ENCODE data around the gene GAB2.

DNA sequence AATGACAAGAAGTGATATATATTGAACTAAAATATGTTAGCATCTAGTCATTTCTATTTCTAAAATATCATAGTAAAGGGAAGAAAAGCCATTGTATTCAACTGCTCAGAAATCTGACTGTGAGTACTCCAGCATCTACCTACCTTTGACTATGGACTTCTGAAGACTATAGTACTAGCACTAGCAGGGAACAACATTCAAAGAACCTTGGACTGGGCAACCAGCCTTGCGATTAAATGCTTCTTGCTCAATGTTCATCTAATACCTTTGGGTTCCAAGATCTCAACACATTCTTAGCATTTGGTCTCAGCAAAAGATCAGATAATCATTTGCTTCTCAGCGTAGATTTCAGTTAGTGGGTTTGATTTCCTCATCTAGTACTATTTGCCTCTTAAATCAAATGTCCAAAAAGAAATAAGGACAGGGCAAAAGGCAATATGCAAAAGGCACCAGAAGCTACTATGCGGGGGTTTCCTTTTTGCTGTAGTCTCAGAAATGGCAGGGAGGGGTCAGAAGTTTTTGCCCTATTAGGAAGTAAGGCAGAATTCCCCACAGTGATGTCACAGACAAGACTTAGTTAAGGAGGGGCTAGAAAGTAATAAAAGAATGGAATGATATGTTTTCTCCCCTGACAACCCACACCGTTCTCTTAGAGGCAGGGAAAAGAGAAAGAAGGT lies 80.6 kb downstream of the GAB2 start:
- TF ChIP-seq, protein P1, sequence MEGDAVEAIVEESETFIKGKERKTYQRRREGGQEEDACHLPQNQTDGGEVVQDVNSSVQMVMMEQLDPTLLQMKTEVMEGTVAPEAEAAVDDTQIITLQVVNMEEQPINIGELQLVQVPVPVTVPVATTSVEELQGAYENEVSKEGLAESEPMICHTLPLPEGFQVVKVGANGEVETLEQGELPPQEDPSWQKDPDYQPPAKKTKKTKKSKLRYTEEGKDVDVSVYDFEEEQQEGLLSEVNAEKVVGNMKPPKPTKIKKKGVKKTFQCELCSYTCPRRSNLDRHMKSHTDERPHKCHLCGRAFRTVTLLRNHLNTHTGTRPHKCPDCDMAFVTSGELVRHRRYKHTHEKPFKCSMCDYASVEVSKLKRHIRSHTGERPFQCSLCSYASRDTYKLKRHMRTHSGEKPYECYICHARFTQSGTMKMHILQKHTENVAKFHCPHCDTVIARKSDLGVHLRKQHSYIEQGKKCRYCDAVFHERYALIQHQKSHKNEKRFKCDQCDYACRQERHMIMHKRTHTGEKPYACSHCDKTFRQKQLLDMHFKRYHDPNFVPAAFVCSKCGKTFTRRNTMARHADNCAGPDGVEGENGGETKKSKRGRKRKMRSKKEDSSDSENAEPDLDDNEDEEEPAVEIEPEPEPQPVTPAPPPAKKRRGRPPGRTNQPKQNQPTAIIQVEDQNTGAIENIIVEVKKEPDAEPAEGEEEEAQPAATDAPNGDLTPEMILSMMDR (conservative IDR thresholded peaks at IDR 0.05; ENCODE audit: low read length): no peak
- TF ChIP-seq EZH2phosphoT487 (IDR thresholded peaks at IDR 0.05; ENCODE audit: borderline replicate concordance, low read depth, low read length): no peak
